RKO (cell line): ENCODE results near the gene PDZD7.
"Not testable (repeated sequence)": the region's sequence is repeated elsewhere in the genome, so short reads cannot be mapped to it uniquely, and the experiment has no call there.

Experiments
- DNase-seq: peaks from one replicate; pipeline ENCODE4 v3.0.0-alpha.2; 2016; ENCODE audit warnings: low spot score

Gene PDZD7

GRCh38 chr10:101038484-101038883 is 7.6 kb upstream of the PDZD7 start:
- DNase-seq, result no peak

DNA sequence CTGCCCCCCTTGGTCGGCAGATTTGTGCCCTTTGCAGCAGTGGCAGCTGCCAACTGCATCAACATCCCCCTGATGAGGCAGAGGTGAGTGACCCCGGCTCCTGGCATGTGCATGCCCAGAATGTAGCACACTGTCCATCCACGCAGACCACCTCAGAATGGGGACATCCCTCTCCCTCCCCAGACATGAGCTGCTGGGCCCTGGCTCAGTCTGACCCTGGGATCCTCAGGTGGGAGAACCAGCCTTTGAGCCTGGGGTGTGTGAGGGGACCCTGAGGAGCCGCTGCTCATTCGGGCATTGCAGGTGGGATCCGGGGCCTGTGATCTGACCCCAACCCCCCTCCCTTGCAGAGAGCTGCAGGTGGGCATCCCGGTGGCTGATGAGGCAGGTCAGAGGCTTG is 5.8 kb upstream of the PDZD7 start:
- no peak for DNase-seq

- DNase-seq, result no peak
Measured at GRCh38 chr10:101035916-101036702, 5.2 kb upstream of the PDZD7 start.

- DNase-seq, result no peak
Measured at GRCh38 chr10:101035314-101035713, 4.4 kb upstream of the PDZD7 start.

DNA sequence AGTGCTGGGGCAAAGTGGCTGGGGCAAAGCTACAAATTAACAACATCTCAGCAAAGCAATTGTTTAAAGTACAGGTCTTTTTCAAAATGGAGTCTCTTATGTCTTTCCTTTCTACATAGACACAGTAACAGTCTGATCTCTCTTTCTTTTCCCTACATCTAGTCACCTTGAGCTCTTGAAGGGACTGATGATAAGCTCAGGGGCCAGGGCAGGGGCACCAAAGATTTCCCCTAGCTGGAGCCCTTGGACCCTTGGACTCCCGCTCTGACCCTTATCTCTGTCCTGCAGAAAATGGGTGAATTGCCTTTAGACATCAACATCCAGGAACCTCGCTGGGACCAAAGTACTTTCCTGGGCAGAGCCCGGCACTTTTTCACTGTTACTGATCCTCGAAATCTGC is 3.5 kb upstream of the PDZD7 start:
- DNase-seq, result not testable (repeated sequence)

DNA sequence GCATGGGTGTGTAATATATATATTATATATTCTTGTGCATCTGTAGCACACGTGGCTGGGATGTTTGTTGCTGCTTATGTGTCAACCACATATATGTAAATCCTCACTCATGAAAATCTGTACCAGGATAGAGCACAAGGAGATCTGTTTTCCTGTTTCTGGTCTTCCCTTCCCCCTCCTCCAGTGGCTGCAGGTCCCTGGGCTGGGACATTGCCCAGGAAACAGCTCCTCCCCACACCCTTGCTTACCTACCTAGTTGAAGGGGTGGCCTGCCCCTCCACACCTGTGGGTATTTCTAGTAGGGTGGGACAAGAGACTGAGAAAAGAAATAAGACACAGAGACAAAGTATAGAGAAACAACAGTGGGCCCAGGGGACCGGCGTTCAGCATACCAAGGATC is 2.3 kb upstream of the PDZD7 start:
- DNase-seq, result no peak

GRCh38 chr10:101032637-101033224 is 1.8 kb upstream of the PDZD7 start:
- peak; percentile 84 for DNase-seq

GRCh38 chr10:101031796-101032636 is 1.1 kb upstream of the PDZD7 start:
- DNase-seq, result peak; percentile 60

GRCh38 chr10:101030496-101031127 is 317 bp downstream of the PDZD7 start:
- DNase-seq, result no peak

DNA sequence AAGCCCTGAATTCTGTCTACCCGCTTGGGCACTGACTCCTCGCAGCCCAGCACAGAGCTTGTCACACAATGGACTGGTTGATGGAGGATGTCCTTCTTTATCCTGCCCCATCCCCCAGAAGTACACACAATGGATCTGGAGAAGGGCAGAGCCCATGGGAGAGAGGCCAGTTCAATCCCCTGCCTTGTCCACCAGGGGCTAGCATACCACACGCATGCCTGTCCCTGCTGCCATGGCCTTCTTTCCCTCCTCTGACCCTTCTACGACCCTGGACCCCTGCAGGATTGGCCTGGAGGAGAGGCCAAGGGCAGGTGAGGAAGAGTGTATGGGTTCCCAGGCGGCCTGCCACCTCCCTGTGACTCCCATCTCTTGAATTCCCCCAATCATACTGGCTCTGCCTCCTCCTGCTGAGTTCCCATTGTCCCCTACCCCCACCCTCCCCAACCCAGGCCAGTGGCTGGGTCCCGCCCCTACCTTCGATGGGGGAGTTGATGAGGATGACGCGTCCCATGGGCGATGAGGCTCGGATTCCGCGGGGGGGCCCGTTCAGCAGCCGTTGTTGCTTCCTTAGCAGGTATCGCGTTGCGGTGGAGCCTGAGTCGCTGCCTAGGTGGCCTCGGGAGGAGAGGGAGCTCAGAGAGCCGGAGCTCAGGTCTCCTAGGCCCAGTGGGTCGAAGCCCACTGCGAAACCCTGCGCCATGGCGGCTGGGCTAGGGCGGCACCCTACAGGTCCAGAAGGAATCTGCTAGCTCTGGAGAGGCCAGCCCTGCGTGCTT is 1.2 kb downstream of the PDZD7 start:
- no peak for DNase-seq

DNA sequence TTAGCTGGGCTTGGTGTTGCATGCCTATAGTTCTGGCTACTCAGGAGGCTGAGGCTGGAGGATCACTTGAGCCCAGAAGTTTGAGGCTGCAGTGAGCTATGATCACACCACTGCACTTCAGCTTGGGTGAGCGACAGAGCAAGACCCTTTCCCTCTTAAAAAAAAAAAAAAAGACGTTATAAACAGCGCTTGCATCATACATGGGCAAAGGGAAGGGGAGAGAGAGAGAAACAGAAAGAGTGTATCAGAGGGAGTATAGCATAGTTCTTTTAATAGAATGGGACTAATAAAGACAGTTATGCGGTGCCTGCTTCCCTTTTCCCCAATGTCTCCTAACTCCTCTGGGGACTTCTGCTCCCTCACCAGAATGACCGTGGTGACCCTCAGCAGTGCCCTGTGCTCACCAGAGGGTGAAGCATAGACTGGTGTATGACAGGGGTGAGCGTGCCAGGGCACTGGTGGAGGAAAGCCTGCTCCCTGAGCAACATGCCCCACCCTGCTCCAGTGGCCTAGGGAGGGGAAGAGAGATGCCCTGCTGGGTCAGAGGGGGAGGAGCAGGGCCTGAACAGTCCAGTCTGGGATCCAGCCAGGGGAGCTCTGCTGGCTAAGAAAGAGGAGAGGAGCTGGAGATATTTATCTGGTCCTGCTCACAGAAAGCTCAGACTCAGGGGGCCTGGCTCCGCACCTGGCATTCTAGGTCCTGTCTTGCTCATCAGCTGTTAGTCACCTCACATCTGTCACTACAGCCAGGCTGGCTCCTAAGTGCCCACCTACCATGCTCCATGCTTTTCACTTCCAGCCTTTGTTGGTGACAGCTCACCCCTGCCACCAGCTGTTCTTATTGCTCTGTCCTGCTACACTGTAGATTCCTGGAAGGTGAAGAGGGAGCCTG is 2.2 kb downstream of the PDZD7 start:
- DNase-seq, result no peak

DNA sequence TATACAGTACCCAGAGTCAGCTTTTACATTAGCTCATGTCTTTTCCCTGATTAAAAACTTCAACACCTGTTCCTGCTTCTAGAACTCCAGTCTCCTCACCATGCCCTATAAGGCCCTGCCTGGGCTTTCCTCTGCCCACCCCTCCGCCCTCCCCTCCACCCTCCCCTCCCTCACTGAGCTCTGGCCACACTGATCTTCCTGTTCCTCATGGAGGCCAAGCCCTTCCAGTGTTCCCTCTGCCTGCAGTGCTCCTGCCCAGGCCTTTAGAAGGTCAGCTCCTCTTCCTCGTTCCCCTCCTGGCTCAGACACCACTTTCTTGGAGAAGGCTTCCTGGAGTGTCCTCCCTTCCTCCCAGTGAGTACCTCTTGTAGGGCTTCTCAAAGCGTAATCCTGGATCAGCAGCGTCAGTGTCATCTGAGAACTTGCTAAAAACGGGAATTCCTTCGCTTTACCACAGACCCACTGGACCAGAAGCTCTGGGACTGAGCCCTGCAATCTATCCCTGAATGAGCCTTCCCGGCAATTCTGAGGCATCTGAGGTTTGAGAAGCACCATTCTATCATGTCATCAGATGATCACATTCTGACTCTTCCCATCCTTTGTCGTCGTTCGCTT is 3.7 kb downstream of the PDZD7 start:
- DNase-seq, result no peak

DNA sequence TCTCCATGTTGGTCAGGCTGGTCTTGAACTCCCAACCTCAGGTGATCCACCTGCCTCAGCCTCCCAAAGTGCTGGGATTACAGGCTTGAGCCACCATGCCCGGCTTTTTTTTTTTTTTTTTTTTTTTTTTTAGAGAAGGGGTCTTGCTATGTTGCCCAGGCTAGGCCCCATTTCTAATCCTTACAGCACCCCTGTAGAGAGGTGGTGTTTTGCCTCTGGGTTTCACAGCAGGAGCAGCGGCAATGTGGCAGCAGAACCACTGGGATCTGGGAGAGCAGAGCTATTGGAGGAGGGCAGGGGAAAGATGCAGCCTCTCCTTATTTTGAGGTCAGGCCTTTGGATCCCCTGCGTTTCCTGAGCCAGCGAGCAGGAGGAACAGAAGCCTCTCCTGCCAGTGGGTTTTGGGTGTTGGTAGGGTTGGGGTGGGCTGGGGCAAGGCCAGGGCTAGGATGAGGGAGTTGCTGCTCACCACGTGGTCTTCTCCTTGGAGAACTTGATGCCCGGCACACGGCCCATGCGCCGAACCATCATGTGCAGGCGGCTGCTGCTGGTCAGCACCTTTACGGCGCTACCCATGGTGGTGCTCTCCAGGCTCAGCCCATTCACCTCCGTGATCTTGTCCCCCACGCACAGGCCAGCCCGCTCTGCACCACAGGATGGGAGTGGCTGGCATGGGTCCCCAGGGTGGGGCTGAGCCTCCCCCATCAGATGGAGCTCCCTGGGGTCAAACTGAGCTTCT is 7.8 kb downstream of the PDZD7 start:
- DNase-seq, result no peak

- no peak for DNase-seq
Measured at GRCh38 chr10:101021692-101022251, 9.2 kb downstream of the PDZD7 start.

- DNase-seq, result no peak
Measured at GRCh38 chr10:101021239-101021638, 9.7 kb downstream of the PDZD7 start.

DNA sequence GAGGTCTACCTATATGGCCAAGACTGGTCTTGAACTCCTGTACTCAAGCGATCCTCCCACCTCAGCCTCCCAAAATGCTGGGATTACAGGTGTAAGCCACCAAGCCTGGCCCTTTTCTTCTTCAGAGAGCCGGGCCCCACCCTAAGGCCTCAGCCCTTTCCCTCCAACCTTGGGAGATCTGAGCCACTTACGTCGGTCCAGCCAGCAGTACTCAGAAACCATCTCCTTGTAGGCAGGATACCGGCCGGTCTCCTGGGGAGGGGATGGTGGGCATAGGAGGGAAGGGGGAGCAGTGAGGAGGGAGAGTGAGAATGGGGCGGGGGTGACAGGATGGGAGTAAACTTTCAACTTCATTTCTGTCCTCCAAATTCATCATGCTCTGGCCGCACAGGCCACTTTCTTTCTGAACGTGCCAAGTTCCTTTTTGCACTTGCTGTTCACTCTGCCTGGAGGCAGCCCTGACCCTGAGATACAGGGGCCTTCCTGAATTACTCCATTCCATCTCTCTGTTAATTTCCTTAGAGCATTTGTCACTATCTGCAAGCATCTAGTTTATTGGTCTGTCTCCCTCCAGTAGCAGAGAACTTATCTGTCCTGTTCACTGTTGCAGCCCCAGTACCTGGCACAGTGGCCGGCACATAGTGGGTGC is 10.4 kb downstream of the PDZD7 start:
- no peak for DNase-seq

DNA sequence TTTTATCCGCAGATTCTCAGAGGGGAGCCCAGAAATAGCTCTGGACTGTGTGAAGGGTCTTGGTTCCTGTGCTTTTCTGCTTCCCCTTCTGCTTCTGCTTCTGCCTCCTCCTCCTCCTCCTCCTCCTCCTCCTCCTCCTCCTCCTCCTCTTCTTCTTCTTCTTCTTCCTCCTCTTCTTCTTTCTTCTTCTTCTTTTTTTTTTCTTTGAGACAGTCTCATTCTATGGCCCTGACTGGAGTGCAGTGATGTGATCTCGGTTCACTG is 11.6 kb downstream of the PDZD7 start:
- no peak for DNase-seq

DNA sequence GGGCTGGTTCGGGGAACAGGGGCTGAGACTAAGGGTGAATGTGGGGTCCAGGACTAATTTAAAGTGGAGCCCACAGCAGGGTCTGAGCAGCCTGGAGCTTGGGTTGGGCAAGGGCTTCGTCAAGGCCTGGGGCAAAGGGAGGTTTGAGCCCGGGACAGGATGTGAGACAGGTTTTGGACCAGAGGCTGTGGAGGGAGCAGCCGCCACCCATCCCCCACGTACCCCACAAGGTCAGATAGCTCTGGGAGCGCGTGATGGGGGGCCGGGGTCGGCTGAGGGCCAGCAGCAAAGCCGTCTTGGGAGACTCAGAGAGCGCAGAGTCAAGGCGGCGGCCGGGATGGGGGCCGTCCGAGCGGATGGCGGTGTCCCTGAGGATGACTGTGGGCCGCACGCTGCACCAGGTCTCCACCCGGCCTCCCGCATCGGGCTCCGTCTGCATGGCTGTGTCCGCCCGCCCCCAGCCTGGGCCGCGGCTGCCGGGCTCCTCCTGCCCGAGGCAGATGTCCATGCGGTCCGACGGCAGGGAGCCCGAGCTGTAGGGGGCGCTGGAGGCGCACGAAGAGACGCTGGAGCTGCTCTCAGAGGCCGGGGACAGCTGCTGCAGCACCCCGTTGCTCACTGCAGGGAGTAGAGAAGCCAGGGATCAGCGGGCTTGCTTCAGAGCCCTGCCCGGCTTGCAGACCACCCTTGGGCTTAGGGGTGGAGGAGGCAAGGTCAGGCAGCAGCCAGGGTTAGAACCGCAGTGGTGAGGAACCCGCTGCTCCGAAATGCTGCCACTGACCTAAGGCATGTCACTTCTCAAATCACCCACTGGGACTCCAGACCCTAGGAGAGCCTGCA is 12.1 kb downstream of the PDZD7 start:
- DNase-seq, result peak; percentile 79
